ENCODE results near the gene SPZ1.

SPZ1 gene

DNA sequence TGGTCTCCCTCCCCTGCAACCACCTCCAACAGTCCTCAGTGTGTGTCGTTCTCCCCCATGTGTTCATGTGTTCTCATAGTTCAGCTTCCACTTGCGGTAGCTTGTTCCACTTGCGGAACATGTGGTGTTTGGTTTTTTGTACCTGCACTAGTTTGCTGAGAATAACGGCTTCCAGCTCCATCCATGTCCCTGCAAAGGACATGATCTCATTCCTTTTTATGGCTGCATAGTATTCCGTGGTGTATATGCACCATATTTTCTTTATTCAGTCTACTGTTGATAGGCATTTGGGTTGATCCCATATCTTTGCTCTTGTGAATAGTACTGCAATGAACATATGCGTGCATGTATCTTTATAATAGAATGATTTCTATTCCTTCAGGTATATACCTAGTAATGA, 45.1 kb downstream of the SPZ1 start:
- no peaks in the 10 kb centered on the region for H3K36me3 Mint-ChIP-seq
- no peak overlapping the region for H3K4me3 Mint-ChIP-seq
- H3K9me3 Mint-ChIP-seq, result no peaks in the 10 kb centered on the region
- no peaks in the 10 kb centered on the region for H3K27me3 Mint-ChIP-seq
- H3K27ac Mint-ChIP-seq, result no peak overlapping the region
- H3K4me1 Mint-ChIP-seq, result no peaks in the 10 kb centered on the region

- Mint-ChIP-seq H3K27me3 (no peaks in the 10 kb centered on the region), H3K4me3 (no peak overlapping the region), H3K36me3 (no peaks in the 10 kb centered on the region), H3K9me3 (no peaks in the 10 kb centered on the region), H3K4me1 (no peaks in the 10 kb centered on the region), H3K27ac (no peak overlapping the region)
These were observed 49.1 kb downstream of the SPZ1 start for GRCh38 chr5:80368661-80369480.

DNA sequence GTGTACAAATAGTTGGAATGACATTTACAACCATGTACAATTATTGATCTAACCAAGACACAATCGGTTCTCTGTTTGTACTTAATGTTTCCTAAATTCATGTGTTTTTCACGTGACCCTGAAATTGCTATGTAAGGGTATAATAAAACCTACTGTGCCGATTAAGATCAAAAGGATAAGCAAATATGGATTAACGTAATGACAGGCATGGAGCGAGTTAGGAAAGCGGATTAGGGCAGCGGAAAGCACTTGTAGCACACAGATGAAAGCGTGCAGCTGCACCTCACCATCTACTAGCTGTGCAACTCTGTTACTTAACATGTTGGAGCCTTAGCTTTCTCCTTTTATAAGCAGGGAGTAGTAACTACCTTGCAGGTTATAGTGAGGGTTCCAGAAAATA, 49.7 kb downstream of the SPZ1 start:
- Mint-ChIP-seq H3K27ac (no peak overlapping the region), H3K4me3 (no peak overlapping the region), H3K27me3 (no peaks in the 10 kb centered on the region), H3K9me3 (no peaks in the 10 kb centered on the region), H3K36me3 (no peaks in the 10 kb centered on the region), H3K4me1 (no peaks in the 10 kb centered on the region)

DNA sequence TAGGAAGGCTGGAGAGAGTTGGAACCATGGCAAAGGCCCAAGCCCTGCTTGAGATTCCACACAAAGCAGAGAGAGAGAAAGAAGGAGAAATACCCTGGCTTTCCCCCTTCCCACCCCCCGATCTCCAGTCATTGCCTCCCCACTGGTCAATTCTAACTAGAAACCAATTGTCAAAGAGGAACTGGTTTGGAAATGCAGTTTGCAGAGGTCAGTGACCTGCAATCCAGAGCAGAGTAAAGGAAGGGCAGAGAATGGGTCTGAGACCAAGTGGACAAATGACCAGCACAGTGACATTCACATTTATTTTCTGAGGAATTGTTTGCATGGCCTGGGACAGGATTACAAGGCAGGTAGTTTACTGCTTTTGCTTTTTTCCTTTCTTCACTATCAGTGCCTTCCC, 50.6 kb downstream of the SPZ1 start:
- Mint-ChIP-seq H3K27ac (no peak overlapping the region), H3K36me3 (no peaks in the 10 kb centered on the region), H3K9me3 (no peaks in the 10 kb centered on the region), H3K27me3 (no peaks in the 10 kb centered on the region), H3K4me1 (no peaks in the 10 kb centered on the region), H3K4me3 (no peak overlapping the region)

All from activated naive CD4-positive, alpha-beta T cell treated with anti-CD3 and anti-CD28 coated beads, Interleukin-2, amount 50 U/mL, for 24 hours (primary cell).